K562 (cell line): ENCODE results near the gene BMP8B. TPM values are rescaled to one million over a fixed set of nuclear protein-coding genes. Genes with fewer than 3 reads are reported as not detected.
"Not testable (repeated sequence)": the region's sequence is repeated elsewhere in the genome, so short reads cannot be mapped to it uniquely, and the experiment has no call there.

Experiments
- ATAC-seq: fragments of 200-7000 bp; cut with Tn5 transposase; 3 replicates; pipeline ENCODE4 v1.9.1; 2020; ENCODE audit warnings: moderate library complexity
- BruUV-seq: library from RNA; stranded (reverse); fragments of 400-500 nt; replicated peaks from 2 replicates; lab custom pipeline; 2021; lab: Mats Ljungman, UMichigan
- CTCF ChIA-PET: fragments of 300-600 bp; formaldehyde crosslinking; extraction: SDS; loops from one replicate; lab custom pipeline; 2021; ENCODE audit warnings: low intra/inter-chr PET ratio; lab: Yijun Ruan, JAX
- POLR2A ChIA-PET: fragments of 300-600, 350-650 bp; sonication (Branson Sonifier 250); formaldehyde crosslinking; extraction: SDS; loops from one replicate; lab custom pipeline; 2021; ENCODE audit warnings: antibody characterized with exemption, inconsistent platforms; lab: Yijun Ruan, JAX
- DNase-seq, 4 experiments: peaks; one replicate each; pipeline versions ENCODE4 v3.0.0 to v3.0.0-alpha.2; 2011 to 2018; ENCODE audit warnings: low spot score in 3 of 4, mixed read lengths in 3 of 4; ENCODE audit errors: extremely low read depth in 1 of 4
- FAIRE-seq: peaks from 2 replicates; lab custom pipeline; 2011; peaks lifted over from hg19 to GRCh38; lab: Jason Lieb, UNC
- H2AFZ ChIP-seq: 2 replicates; pipeline ENCODE4 v1.6.0; 2011; ENCODE audit warnings: low read depth, low read length, control low read depth, inconsistent platforms
- H3K27ac ChIP-seq: fragments of 200-600 bp; 3 replicates; pipeline ENCODE4 v1.8.0; 2011; ENCODE audit warnings: low read depth, mild to moderate bottlenecking, control low read depth, inconsistent platforms, low read length, moderate library complexity, mixed read lengths; ENCODE audit errors: extremely low read depth
- H3K27me3 ChIP-seq, 2 experiments: fragments of 300-600 bp in 1 of 2; 2 replicates in 1 of 2; 3 replicates in 1 of 2; pipeline versions ENCODE4 v1.6.0 to v1.8.0; 2011; ENCODE audit warnings: inconsistent platforms in 2 of 2, low read length in 2 of 2, mild to moderate bottlenecking in 1 of 2, mixed read lengths in 1 of 2, moderate library complexity in 1 of 2; ENCODE audit not compliant: control insufficient read depth in 2 of 2, insufficient read depth in 2 of 2
- H3K36me3 ChIP-seq: fragments of 300-600 bp; 3 replicates; pipeline ENCODE4 v1.8.0; 2011; ENCODE audit warnings: mild to moderate bottlenecking, low read length, inconsistent platforms; ENCODE audit not compliant: control insufficient read depth, insufficient read depth
- H3K4me1 ChIP-seq, 2 experiments: fragments of 200-600 bp in 1 of 2; replicated peaks in 1 of 2; 2 replicates in 1 of 2; 3 replicates in 1 of 2; pipeline versions ENCODE4 v1.5.1 to v1.8.0; 2011; ENCODE audit warnings: inconsistent platforms in 2 of 2, low read length in 2 of 2, mild to moderate bottlenecking in 1 of 2, mixed read lengths in 1 of 2, moderate library complexity in 1 of 2; ENCODE audit not compliant: control insufficient read depth in 2 of 2, insufficient read depth in 2 of 2
- H3K4me2 ChIP-seq: 2 replicates; pipeline ENCODE4 v1.6.1; 2011; ENCODE audit warnings: low read length, control low read depth, inconsistent platforms, mixed read lengths; ENCODE audit not compliant: insufficient read depth
- H3K4me3 ChIP-seq: fragments of 200-600 bp; sonication (generic), shearing (Covaris generic); 2 replicates; pipeline ENCODE4 v1.5.1; 2016; ENCODE audit warnings: control low read depth, inconsistent platforms
- H3K79me2 ChIP-seq: fragments of 200-600 bp; 3 replicates; pipeline ENCODE4 v1.8.0; 2011; ENCODE audit warnings: low read length, inconsistent platforms; ENCODE audit not compliant: control insufficient read depth, insufficient read depth
- H3K9ac ChIP-seq, 2 experiments: 2 replicates each; pipeline versions ENCODE4 v1.6.0 to v1.6.1; 2011; ENCODE audit warnings: low read depth in 2 of 2, low read length in 2 of 2, control low read depth in 1 of 2, inconsistent platforms in 1 of 2, mild to moderate bottlenecking in 1 of 2, mixed read lengths in 1 of 2; ENCODE audit not compliant: insufficient read depth in 1 of 2
- H3K9me1 ChIP-seq: one replicate; pipeline ENCODE4 v1.6.0; 2011; ENCODE audit warnings: inconsistent platforms, mild to moderate bottlenecking, low read length, moderate library complexity; ENCODE audit not compliant: control insufficient read depth, insufficient read depth
- H3K9me3 ChIP-seq: replicated peaks from 2 replicates; pipeline ENCODE4 v1.5.1; 2011; ENCODE audit warnings: low read depth, low read length, inconsistent platforms; ENCODE audit not compliant: control insufficient read depth, insufficient read depth
- H4K20me1 ChIP-seq: replicated peaks from 2 replicates; pipeline ENCODE4 v1.6.1; 2011; ENCODE audit warnings: low read length, inconsistent platforms, mixed read lengths; ENCODE audit not compliant: control insufficient read depth, insufficient read depth
- WGBS: fragments of 100-300 bp; shearing (Covaris generic); methylation state at CpG from one replicate; pipeline ENCODE4 v1.1.6; 2016; ENCODE audit warnings: low coverage, mixed read lengths; ENCODE audit not compliant: insufficient coverage; ENCODE audit errors: missing lambda C conversion rate; 5-methylcytosine and 5-hydroxymethylcytosine counted together
- in situ Hi-C: fragments of 300-500 bp; cut with MboI; formaldehyde crosslinking; loops from 4 replicates; pipeline ENCODE4 v1.15.0; 2018; ENCODE audit warnings: inconsistent platforms, mixed read lengths
- intact Hi-C: fragments of 100-400 bp; cut with micrococcal nuclease; formaldehyde crosslinking; loops from 2 replicates; pipeline ENCODE4 v1.14.2; 2022
- polyA plus RNA-seq, 8 experiments: library from polyadenylated mRNA; depleted of rRNA in 4 of 8; stranded (reverse) in 5 of 8; unstranded in 3 of 8; fragments of >200 nt; fragmentation: Nextera tagmentation in 2 of 8; fragmentation: Illumina TruSeq in 1 of 8; extraction: Ambion mirVana in 2 of 8; extraction: Trizol in 1 of 8; gene quantifications; 2 replicates each; pipeline versions ENCODE4 v1.2.1 to v1.2.3, GENCODE V29; 2011 to 2014; ENCODE audit warnings: inconsistent platforms in 1 of 8, missing spikeins in 1 of 8
- total RNA-seq, 7 experiments: library from RNA; depleted of rRNA in 6 of 7; stranded (reverse); fragments of >200 nt in 6 of 7; fragmentation: Illumina TruSeq in 2 of 7; extraction: Trizol in 2 of 7; gene quantifications; 2 replicates each; pipeline versions ENCODE4 v1.2.1 to v1.2.3, GENCODE V29; 2011 to 2021; ENCODE audit warnings: low replicate concordance in 1 of 7

BMP8B gene
- total and polyA plus RNA-seq, 9 of the 15 experiments (the other 6 are each of a cell fraction or from before 2014, with no cell fraction given) = 0.03 to 0.33 (median 0.14) TPM

DNA sequence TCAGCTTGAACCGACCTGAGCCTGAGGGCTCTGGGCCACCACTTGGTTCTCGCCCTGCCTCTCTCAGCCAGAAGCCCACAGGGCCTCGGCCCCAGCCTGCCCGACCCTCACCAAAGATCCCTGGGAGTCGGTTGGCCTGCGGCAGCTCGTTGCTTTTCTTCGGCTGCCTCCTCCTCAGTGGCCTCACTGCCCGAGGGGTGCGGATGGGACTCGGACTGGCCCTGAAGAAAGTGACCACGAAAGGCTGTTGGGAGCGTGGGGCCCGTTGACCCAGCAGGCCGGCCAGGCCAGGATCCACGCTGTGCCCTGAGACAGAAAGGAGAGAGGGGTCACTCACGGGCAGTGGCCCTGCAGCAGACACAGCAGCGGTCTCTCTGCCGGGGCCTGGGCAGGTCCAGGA lies 24.2 kb downstream of the BMP8B start:
- CTCF ChIA-PET, H3K4me2 ChIP-seq, H4K20me1 ChIP-seq, DNase-seq, H2AFZ ChIP-seq, FAIRE-seq, H3K9me3 ChIP-seq, H3K79me2 ChIP-seq, H3K27me3 ChIP-seq, H3K9me1 ChIP-seq, H3K9ac ChIP-seq, H3K4me3 ChIP-seq, BruUV-seq, H3K36me3 ChIP-seq, H3K27ac ChIP-seq, POLR2A ChIA-PET: not testable (repeated sequence)
- in situ Hi-C loops (loop anchor here (5.0 kb wide), 1 partner anchor 242 kb away; no protein-coding TSS in a partner anchor), intact Hi-C loops (loop anchor here (5.0 kb wide), 1 partner anchor 242 kb away; no protein-coding TSS in a partner anchor)
- ATAC-seq = peak; percentile 7; the same call in 1 of the 3 replicates
- no CpG with 5 or more reads among the region's 19 CpGs for WGBS
- peaks cover 0 to 18% of the 10 kb centered on the region in 2 experiments; a peak in 2 of 5 replicates for H3K4me1 ChIP-seq

DNA sequence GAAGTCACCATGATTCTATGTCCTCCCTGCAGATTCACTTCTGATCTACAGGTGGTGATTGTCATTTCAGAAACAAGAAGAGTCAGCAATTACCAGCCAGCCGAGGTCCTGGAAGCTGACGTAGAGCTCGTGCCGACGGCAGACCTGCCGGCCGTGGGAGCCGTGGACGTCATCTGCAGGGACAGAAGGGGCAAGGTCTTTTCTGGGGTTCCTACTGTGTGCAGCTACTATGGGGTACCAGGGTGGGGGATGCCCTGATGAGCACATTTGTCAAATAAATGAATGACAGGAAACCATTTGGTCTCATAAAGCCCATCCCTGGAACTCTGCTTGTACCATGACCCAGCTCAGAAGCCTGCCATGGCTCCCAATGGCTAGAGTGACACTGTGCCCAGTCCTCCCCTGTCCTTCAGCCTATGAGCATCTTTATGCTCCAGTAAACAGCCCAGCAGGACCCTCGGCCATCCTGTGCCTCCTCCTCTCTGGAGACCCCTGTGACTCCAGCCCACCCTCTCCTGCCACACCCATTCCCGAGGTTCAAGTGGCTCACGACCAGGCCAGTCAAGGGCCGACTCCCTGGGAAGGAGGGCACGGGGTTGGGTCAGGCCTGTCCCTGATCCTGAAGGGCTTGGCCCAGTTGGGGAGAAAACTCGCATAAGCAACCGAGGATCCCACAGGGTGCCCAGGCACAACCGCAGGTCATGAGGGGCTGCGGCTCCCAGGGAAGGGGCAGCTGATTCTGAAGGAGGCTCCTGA lies 24.9 kb downstream of the BMP8B start:
- H3K36me3 ChIP-seq, POLR2A ChIA-PET, H3K79me2 ChIP-seq, H3K4me2 ChIP-seq, FAIRE-seq, CTCF ChIA-PET, ATAC-seq, H3K9me3 ChIP-seq, DNase-seq, H3K27me3 ChIP-seq, H3K27ac ChIP-seq, H3K4me3 ChIP-seq, H2AFZ ChIP-seq, H4K20me1 ChIP-seq, BruUV-seq, H3K9me1 ChIP-seq, H3K9ac ChIP-seq: not testable (repeated sequence)
- in situ Hi-C loops = loop anchor here (5.0 kb wide), 1 partner anchor 241 kb away; no protein-coding TSS in a partner anchor
- H3K4me1 ChIP-seq = peaks cover 0 to 18% of the 10 kb centered on the region in 2 experiments; a peak in 2 of 5 replicates
- intact Hi-C loops = loop anchor here (5.0 kb wide), 1 partner anchor 241 kb away; no protein-coding TSS in a partner anchor
- WGBS = 37% methylated on average over 10 of the region's 18 CpGs
